Activated CD4-positive, alpha-beta memory T cell treated with anti-CD3 and anti-CD28 coated beads, Interleukin-2, amount 10 ng/mL, durations not matched to agents 7 days and 5 days (primary cell): ENCODE measurements around the gene TXNRD2. TPM values are rescaled to one million over a fixed set of nuclear protein-coding genes. Genes with fewer than 3 reads are reported as not detected.

ENCODE experiments used
- CTCF ChIA-PET: fragments of 350-600 bp; sonication (Branson Sonifier 250); formaldehyde crosslinking; loops from one replicate; lab custom pipeline; 2021; ENCODE audit warnings: antibody characterized with exemption, inconsistent platforms; lab: Charles Lee
- POLR2A ChIA-PET: fragments of 350-600 bp; sonication (Branson Sonifier 250); formaldehyde crosslinking; loops from one replicate; lab custom pipeline; 2021; ENCODE audit warnings: antibody characterized with exemption; lab: Charles Lee
- DNase-seq: peaks from one replicate; pipeline ENCODE4 v3.0.0-alpha.2; 2020
- H3K27ac Mint-ChIP-seq: one replicate; pipeline ENCODE4 v1.8.0; 2021; ENCODE audit warnings: mild to moderate bottlenecking, mixed read lengths
- H3K27me3 Mint-ChIP-seq: one replicate; pipeline ENCODE4 v1.8.0; 2021; ENCODE audit warnings: mixed read lengths
- H3K36me3 Mint-ChIP-seq: one replicate; pipeline ENCODE4 v1.8.0; 2021; ENCODE audit warnings: low read depth, mixed read lengths
- H3K4me1 Mint-ChIP-seq: one replicate; pipeline ENCODE4 v1.8.0; 2021; ENCODE audit warnings: mixed read lengths
- H3K4me3 Mint-ChIP-seq: one replicate; pipeline ENCODE4 v1.8.0; 2021; ENCODE audit warnings: mild to moderate bottlenecking, mixed read lengths
- H3K9me3 Mint-ChIP-seq: one replicate; pipeline ENCODE4 v1.8.0; 2021; ENCODE audit warnings: mixed read lengths
- total RNA-seq, 2 experiments: library from RNA; stranded (reverse); gene quantifications; one replicate each; pipeline ENCODE4 v1.2.3, GENCODE V29; 2021

Gene TXNRD2
- total RNA-seq, 2 experiments from 2014 or later = 18.9 to 19.1 TPM

- no peaks in the 10 kb centered on the region for H3K9me3 Mint-ChIP-seq
- H3K4me3 Mint-ChIP-seq = no peak overlapping the region
- H3K27me3 Mint-ChIP-seq = no peaks in the 10 kb centered on the region
- CTCF ChIA-PET = no interaction called here
- H3K36me3 Mint-ChIP-seq = no peaks in the 10 kb centered on the region
- H3K4me1 Mint-ChIP-seq = peaks cover 26% of the 10 kb centered on the region
- DNase-seq = no peak
- H3K27ac Mint-ChIP-seq = no peak overlapping the region
- POLR2A ChIA-PET = no interaction called here
Observed at GRCh38 chr22:19895160-19895849, 46.3 kb downstream of the TXNRD2 start.

DNA sequence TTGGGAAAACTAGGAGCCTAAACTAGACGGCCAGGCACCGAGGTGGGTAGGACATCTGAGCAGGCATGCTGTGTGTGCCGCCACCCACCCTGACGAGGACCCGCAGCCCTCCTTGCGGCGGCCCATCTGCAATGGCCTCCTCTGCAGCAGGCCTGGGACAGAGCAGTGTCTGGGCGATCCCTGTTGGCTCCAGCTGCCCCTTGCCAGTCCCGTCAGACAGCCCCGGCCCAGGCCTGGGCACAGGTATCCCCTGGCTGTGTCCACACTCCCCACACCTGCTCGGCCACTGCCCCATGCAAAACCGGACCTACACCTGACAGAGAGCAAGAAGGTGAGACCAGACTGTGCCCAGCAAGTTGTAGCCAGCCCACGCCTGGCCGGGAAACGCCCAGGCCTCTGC, 48.3 kb downstream of the TXNRD2 start:
- H3K4me3 Mint-ChIP-seq = no peak overlapping the region
- ChIA-PET CTCF (no interaction called here), POLR2A (no interaction called here)
- H3K36me3 Mint-ChIP-seq = no peaks in the 10 kb centered on the region
- H3K27me3 Mint-ChIP-seq = no peaks in the 10 kb centered on the region
- no peak for DNase-seq
- H3K9me3 Mint-ChIP-seq = no peaks in the 10 kb centered on the region
- peaks cover 30% of the 10 kb centered on the region for H3K4me1 Mint-ChIP-seq
- H3K27ac Mint-ChIP-seq = no peak overlapping the region

GRCh38 chr22:19892925-19893324, 48.7 kb downstream of the TXNRD2 start:
- H3K27me3 Mint-ChIP-seq = no peaks in the 10 kb centered on the region
- DNase-seq = no peak
- no peaks in the 10 kb centered on the region for H3K36me3 Mint-ChIP-seq
- POLR2A ChIA-PET = interaction anchor here (1.4 to 3.1 kb wide), 3 partner anchors 19 to 162 kb away, joined by 6 to 45 read pairs (median 8); partner anchors contain the start of genes GNB1L and RTL10
- peak overlapping the region; percentile 85 for H3K27ac Mint-ChIP-seq
- no peak overlapping the region for H3K4me3 Mint-ChIP-seq
- H3K9me3 Mint-ChIP-seq = no peaks in the 10 kb centered on the region
- H3K4me1 Mint-ChIP-seq = peaks cover 30% of the 10 kb centered on the region
- CTCF ChIA-PET = interaction anchor here (1.0 to 2.4 kb wide), 3 partner anchors 8 to 37 kb away, joined by 3 to 7 read pairs (median 6); no protein-coding TSS in a partner anchor

DNA sequence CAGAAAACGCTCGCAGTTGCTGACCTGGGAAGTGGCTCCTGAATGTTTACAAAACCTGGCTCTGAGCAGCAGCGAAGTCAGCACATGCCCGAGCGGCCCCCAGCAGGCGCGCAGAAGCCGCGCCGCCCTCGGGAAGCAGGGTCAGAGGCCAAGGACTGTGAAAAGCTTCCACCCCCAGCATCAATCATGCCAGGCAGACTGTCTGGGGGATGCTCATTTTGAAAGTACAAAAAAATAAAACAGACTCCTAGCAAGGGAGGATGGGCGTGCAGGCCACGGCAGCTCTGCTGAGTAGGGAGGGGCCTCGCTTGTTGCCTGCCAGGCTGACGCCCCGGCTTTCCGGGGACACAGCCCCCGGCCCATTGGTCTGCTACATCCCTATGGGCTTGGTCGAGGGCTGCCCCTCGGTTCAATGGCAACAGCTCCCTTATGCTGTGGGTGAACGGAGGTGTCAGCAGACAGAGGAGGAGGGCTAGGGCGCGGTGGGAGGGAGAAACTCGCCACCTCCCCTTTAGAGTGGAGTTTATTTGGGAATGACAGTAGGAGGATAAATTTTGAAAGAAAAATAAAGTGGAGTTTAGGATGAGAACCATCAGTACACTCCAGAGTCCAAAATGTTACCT, 49.2 kb downstream of the TXNRD2 start:
- Mint-ChIP-seq H3K4me3 (peak overlapping the region; percentile 50), H3K9me3 (no peaks in the 10 kb centered on the region), H3K27ac (peak overlapping the region; percentile 85), H3K4me1 (peaks cover 30% of the 10 kb centered on the region), H3K36me3 (no peaks in the 10 kb centered on the region), H3K27me3 (no peaks in the 10 kb centered on the region)
- CTCF ChIA-PET = interaction anchor here (0.6 to 2.4 kb wide), 4 partner anchors 9 to 162 kb away, joined by 3 to 7 read pairs (median 5); no protein-coding TSS in a partner anchor
- DNase-seq = peak; percentile 49
- POLR2A ChIA-PET = interaction anchor here (0.8 to 3.1 kb wide), 7 partner anchors 12 to 162 kb away, joined by 3 to 45 read pairs (median 5); partner anchors contain the start of genes COMT, GNB1L, RTL10 and TXNRD2

DNA sequence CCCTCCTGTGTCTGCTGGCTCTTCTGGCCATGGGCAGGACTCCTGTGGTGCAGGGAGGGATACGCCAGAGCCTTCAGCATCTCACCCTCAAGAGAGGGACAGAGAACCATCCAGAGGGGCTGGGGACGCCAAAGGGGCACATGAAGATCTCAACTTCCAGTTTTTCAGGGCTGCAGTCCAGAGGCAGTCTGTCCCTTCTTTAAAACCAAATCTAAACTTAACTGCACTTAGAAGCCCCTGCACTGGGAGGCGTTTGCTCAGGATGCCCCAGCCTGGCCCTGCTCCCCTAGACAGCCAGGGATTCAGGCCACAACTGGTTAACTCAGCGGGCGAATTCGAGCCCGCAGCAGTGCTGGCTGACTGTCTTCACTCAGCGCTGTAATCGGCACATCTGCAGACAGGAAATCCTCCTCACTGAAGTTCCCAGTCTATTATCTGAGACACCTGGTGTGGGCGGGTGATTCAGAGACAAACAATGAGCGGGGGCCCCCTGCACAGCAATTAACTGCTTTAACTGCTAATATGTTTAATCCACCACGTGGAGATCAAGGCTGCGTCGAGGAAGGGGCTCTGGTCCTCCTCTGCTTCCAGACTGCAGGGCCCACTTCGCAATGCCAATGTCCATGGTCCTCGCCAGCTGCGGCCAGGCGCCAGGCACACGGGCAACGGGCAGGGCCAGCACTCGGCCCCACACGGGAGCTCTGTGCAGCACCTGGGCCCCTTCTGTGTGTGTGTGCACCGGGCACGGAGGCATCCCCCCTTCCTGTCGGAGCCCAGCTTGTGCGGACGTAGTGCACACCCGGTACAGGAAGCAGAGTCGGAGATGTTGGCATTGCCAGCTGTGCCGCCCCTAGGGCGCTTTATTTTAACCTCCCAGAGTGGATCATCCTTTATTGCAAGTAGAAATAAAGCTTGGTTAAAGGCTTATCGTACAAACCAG, 50.0 kb downstream of the TXNRD2 start:
- Mint-ChIP-seq H3K9me3 (no peaks in the 10 kb centered on the region), H3K27me3 (no peaks in the 10 kb centered on the region), H3K4me3 (peak overlapping the region; percentile 50), H3K27ac (peak overlapping the region; percentile 85), H3K36me3 (no peaks in the 10 kb centered on the region), H3K4me1 (peaks cover 36% of the 10 kb centered on the region)
- peak; percentile 77 for DNase-seq
- ChIA-PET CTCF (interaction anchor here (0.6 to 2.4 kb wide), 4 partner anchors 10 to 161 kb away, joined by 3 to 7 read pairs (median 5); no protein-coding TSS in a partner anchor), POLR2A (interaction anchor here (0.8 to 3.1 kb wide), 9 partner anchors 13 to 161 kb away, joined by 3 to 45 read pairs (median 5); partner anchors contain the start of genes COMT, GNB1L, RTL10 and TXNRD2)

GRCh38 chr22:19890502-19891316, 50.9 kb downstream of the TXNRD2 start:
- ChIA-PET POLR2A (interaction anchor here (1.2 to 3.1 kb wide), 3 partner anchors 25 to 51 kb away, joined by 4 to 45 read pairs (median 9); partner anchors contain the start of genes COMT, GNB1L, RTL10 and TXNRD2), CTCF (interaction anchor here (1.5 to 2.4 kb wide), 2 partner anchors 20 to 160 kb away, joined by 3 to 7 read pairs; no protein-coding TSS in a partner anchor)
- no peaks in the 10 kb centered on the region for H3K36me3 Mint-ChIP-seq
- H3K27me3 Mint-ChIP-seq = no peaks in the 10 kb centered on the region
- peaks cover 40% of the 10 kb centered on the region for H3K4me1 Mint-ChIP-seq
- DNase-seq = no peak
- no peaks in the 10 kb centered on the region for H3K9me3 Mint-ChIP-seq
- no peak overlapping the region for H3K4me3 Mint-ChIP-seq
- peak overlapping the region; percentile 85 for H3K27ac Mint-ChIP-seq

DNA sequence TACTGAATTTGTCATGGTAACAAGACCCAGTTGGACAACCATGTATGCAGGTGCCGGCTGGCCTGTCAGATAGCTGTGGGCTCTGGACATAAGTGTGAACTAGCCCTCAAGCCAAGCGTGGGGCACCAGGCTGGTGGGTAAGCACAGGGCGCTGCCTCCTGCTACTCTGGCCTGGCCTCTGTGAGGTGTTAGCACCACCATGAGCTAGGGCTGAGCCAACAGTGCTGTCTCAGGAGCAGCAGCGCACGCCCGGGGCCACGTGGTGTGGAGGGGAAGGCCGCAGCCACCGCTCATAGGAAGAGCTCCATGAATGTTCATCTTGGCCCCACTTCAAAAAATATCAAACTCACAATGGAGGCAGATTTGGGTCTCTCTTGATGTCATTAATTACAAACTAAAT, 51.7 kb downstream of the TXNRD2 start:
- H3K27me3 Mint-ChIP-seq = no peaks in the 10 kb centered on the region
- ChIA-PET POLR2A (interaction anchor here (1.5 to 3.1 kb wide), 3 partner anchors 35 to 52 kb away, joined by 5 to 45 read pairs (median 9); partner anchors contain the start of genes COMT, GNB1L, RTL10 and TXNRD2), CTCF (interaction anchor here (1.5 kb wide), 1 partner anchor 160 kb away, joined by 3 read pairs; no protein-coding TSS in a partner anchor)
- no peak overlapping the region for H3K4me3 Mint-ChIP-seq
- peaks cover 40% of the 10 kb centered on the region for H3K4me1 Mint-ChIP-seq
- H3K36me3 Mint-ChIP-seq = no peaks in the 10 kb centered on the region
- H3K9me3 Mint-ChIP-seq = no peaks in the 10 kb centered on the region
- DNase-seq = no peak
- H3K27ac Mint-ChIP-seq = peak overlapping the region; percentile 49

GRCh38 chr22:19888131-19888746, 53.4 kb downstream of the TXNRD2 start:
- H3K27ac Mint-ChIP-seq = no peak overlapping the region
- H3K4me3 Mint-ChIP-seq = no peak overlapping the region
- CTCF ChIA-PET = interaction anchor here (0.5 kb wide), 1 partner anchor 30 kb away, joined by 3 read pairs; no protein-coding TSS in a partner anchor

DNA sequence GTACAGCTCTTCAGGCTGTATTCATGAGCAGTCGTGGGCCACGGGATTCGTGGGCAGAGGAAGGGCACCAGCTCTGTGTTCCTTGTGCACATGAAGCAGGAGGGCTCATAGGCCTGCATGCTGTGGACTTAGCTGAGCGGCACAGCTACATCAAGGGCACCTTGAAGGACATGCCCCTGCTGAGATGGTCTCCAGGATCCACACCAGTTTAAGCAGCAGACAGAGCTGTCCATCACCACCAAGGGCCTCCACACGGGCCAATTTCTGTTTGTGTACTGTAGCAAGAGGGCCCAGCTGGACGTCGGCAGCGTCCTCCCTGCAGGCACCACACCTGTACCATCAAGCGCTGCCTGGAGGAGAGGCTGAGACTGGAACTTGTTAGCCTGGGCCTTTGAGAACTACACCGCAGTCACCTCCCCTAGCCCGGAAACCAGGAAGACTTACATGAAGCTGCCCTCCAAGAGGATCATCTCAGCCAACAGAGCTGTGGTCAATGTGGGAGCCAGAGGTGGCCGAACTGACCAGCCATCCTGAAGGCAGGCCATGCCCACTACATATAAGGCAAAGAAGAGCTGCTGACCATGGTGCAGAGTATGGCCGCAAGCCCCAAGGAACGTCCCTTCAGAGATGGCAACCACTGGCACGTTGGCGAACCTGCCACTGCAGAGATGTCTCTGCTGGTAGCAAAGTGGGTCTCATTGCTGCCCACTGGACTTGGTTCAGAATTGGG, 54.2 kb downstream of the TXNRD2 start:
- no peak for DNase-seq
- CTCF ChIA-PET = interaction anchor here (0.5 to 1.3 kb wide), 3 partner anchors 23 to 157 kb away, joined by 3 to 4 read pairs (median 3); no protein-coding TSS in a partner anchor
- H3K9me3 Mint-ChIP-seq = no peaks in the 10 kb centered on the region
- H3K27ac Mint-ChIP-seq = no peak overlapping the region
- H3K27me3 Mint-ChIP-seq = no peaks in the 10 kb centered on the region
- H3K36me3 Mint-ChIP-seq = no peaks in the 10 kb centered on the region
- no peak overlapping the region for H3K4me3 Mint-ChIP-seq
- POLR2A ChIA-PET = interaction anchor here (0.6 to 2.2 kb wide), 3 partner anchors 10 to 270 kb away, joined by 3 to 11 read pairs (median 3); partner anchors contain the start of genes GNB1L and RTL10
- H3K4me1 Mint-ChIP-seq = peaks cover 32% of the 10 kb centered on the region

More at GRCh38 chr22:19888131-19888746, 53.4 kb downstream of the TXNRD2 start:
- no peaks in the 10 kb centered on the region for H3K27me3 Mint-ChIP-seq
- peaks cover 40% of the 10 kb centered on the region for H3K4me1 Mint-ChIP-seq
- no peak for DNase-seq
- H3K36me3 Mint-ChIP-seq = no peaks in the 10 kb centered on the region
- no peaks in the 10 kb centered on the region for H3K9me3 Mint-ChIP-seq
- POLR2A ChIA-PET = interaction anchor here (0.6 to 2.2 kb wide), 3 partner anchors 33 to 271 kb away, joined by 3 to 11 read pairs (median 5); partner anchors contain the start of genes GNB1L and RTL10

- Mint-ChIP-seq H3K4me1 (peaks cover 25% of the 10 kb centered on the region), H3K4me3 (no peak overlapping the region), H3K27ac (no peak overlapping the region), H3K27me3 (no peaks in the 10 kb centered on the region), H3K36me3 (no peaks in the 10 kb centered on the region), H3K9me3 (no peaks in the 10 kb centered on the region)
- no peak for DNase-seq
- POLR2A ChIA-PET = interaction anchor here (1.1 to 2.2 kb wide), 2 partner anchors 11 to 32 kb away, joined by 3 to 11 read pairs; partner anchors contain the start of genes GNB1L and RTL10
- CTCF ChIA-PET = interaction anchor here (0.8 to 1.3 kb wide), 2 partner anchors 24 to 157 kb away, joined by 3 to 4 read pairs; no protein-coding TSS in a partner anchor
Observed at GRCh38 chr22:19886605-19887255, 54.9 kb downstream of the TXNRD2 start.
